ENCODE measurements around the gene RCAN1. TPM values are rescaled to one million over a fixed set of nuclear protein-coding genes. Genes with fewer than 3 reads are reported as not detected.

The RCAN1 gene
- total RNA-seq, result 33.4 TPM

GRCh38 chr21:34614628-34615486 is at the start of gene RCAN1:
RCAN1 (minus strand) TSS chr21:34615113; CDS start chr21:34615011, 102 bp downstream.
- peak within 1 kb of the TSS; percentile 86 to 93 (median 88) for H3K4me3 ChIP-seq (ENCODE audit: low read length in 3 of 3)
- peak within 1 kb of the TSS; percentile 81 for H3K27ac ChIP-seq (ENCODE audit: low read depth, low read length)
- H3K36me3 ChIP-seq (ENCODE audit: control insufficient read depth in 3 of 3, insufficient read depth in 3 of 3, low read length in 3 of 3), result no peaks in the 10 kb centered on the region
- H3K4me1 ChIP-seq (ENCODE audit: control insufficient read depth in 3 of 3, insufficient read depth in 3 of 3, low read length in 3 of 3), result peaks cover 20 to 29% (median 28%) of the 10 kb centered on the region in 3 donors
- H3K9ac ChIP-seq (ENCODE audit: low read depth in 1 of 3, low read length in 3 of 3), result peak within 1 kb of the TSS; percentile 74 to 89 (median 83)
- H3K9me3 ChIP-seq (ENCODE audit: control insufficient read depth in 3 of 3, low read length in 3 of 3), result no peaks in the 10 kb centered on the region
- no peaks in the 10 kb centered on the region for H3K27me3 ChIP-seq (ENCODE audit: control insufficient read depth in 3 of 3, insufficient read depth in 3 of 3, low read length in 3 of 3)

GRCh38 chr21:34661848-34662247 is 46.9 kb upstream of the RCAN1 start:
- no peaks in the 10 kb centered on the region for H3K4me1 ChIP-seq (ENCODE audit: control insufficient read depth in 3 of 3, insufficient read depth in 3 of 3, low read length in 3 of 3)
- H3K27ac ChIP-seq (ENCODE audit: low read depth, low read length), result no peak overlapping the region
- no peaks in the 10 kb centered on the region for H3K36me3 ChIP-seq (ENCODE audit: control insufficient read depth in 3 of 3, insufficient read depth in 3 of 3, low read length in 3 of 3)

DNA sequence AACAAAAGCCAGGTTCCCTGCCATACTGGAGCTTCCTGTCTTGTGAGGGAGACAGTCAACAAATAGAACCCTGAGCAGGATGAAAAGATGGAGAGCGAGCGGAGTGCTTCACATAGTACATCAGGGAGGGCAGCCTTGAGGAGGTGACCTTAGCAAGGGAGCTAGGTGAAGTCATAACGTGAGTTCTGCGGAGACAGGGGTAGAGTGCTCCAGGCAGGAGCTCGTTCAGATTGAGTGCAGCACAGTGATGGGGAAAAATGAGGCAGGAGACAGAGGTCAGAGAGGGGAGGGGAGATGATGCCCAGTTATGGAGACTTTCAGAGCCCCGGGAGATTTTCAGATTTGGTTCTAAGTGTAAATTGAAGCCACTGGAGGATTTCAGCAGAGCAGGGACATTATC is 38.6 kb upstream of the RCAN1 start:
- H3K4me3 ChIP-seq (ENCODE audit: low read length in 3 of 3), result no peak overlapping the region
- no peak overlapping the region for H3K27ac ChIP-seq (ENCODE audit: low read depth, low read length)
- H3K4me1 ChIP-seq (ENCODE audit: control insufficient read depth in 3 of 3, insufficient read depth in 3 of 3, low read length in 3 of 3), result no peaks in the 10 kb centered on the region

More at GRCh38 chr21:34661848-34662247, 46.9 kb upstream of the RCAN1 start:
- H3K9me3 ChIP-seq (ENCODE audit: control insufficient read depth in 3 of 3, low read length in 3 of 3), result peaks cover 9 to 13% (median 11%) of the 10 kb centered on the region in 3 donors
- H3K4me3 ChIP-seq (ENCODE audit: low read length in 3 of 3), result no peak overlapping the region
- H3K27me3 ChIP-seq (ENCODE audit: control insufficient read depth in 3 of 3, insufficient read depth in 3 of 3, low read length in 3 of 3), result peaks cover 0 to 9% (median 2%) of the 10 kb centered on the region in 3 donors
- H3K9ac ChIP-seq (ENCODE audit: low read depth in 1 of 3, low read length in 3 of 3), result no peak overlapping the region

DNA sequence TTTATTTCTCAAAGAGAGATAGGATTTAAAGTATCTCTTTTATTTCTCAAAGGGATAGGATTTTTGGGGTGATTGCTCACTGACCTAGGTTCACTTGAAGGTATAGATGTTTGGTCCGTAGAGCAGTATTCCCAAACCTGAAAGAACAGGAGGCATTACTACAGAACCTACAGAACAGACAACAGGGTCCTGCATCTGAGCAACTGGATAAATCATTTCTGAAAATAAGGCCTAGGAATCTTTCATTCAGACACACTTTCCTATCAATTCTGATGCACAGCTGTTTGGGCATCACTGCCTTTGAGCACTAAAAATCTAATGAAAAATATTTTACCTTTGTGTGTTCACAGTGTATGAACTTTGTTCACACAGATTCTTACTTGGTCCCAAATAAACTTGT is 36.7 kb upstream of the RCAN1 start:
- Histone ChIP-seq H3K27ac (ENCODE audit: low read depth, low read length) (no peak overlapping the region), H3K27me3 (ENCODE audit: control insufficient read depth in 3 of 3, insufficient read depth in 3 of 3, low read length in 3 of 3) (peaks cover 2 to 10% (median 8%) of the 10 kb centered on the region in 3 donors), H3K9me3 (ENCODE audit: control insufficient read depth in 3 of 3, low read length in 3 of 3) (peaks cover 0 to 10% (median 0%) of the 10 kb centered on the region in 3 donors), H3K9ac (ENCODE audit: low read depth in 1 of 3, low read length in 3 of 3) (no peak overlapping the region), H3K4me1 (ENCODE audit: control insufficient read depth in 3 of 3, insufficient read depth in 3 of 3, low read length in 3 of 3) (no peaks in the 10 kb centered on the region), H3K4me3 (ENCODE audit: low read length in 3 of 3) (no peak overlapping the region), H3K36me3 (ENCODE audit: control insufficient read depth in 3 of 3, insufficient read depth in 3 of 3, low read length in 3 of 3) (no peaks in the 10 kb centered on the region)

More for the DNA sequence above, 38.6 kb upstream of the RCAN1 start:
- Histone ChIP-seq H3K9me3 (ENCODE audit: control insufficient read depth in 3 of 3, low read length in 3 of 3) (peaks cover 0 to 10% (median 0%) of the 10 kb centered on the region in 3 donors), H3K9ac (ENCODE audit: low read depth in 1 of 3, low read length in 3 of 3) (no peak overlapping the region), H3K27me3 (ENCODE audit: control insufficient read depth in 3 of 3, insufficient read depth in 3 of 3, low read length in 3 of 3) (peaks cover 0 to 8% (median 5%) of the 10 kb centered on the region in 3 donors), H3K36me3 (ENCODE audit: control insufficient read depth in 3 of 3, insufficient read depth in 3 of 3, low read length in 3 of 3) (no peaks in the 10 kb centered on the region)

DNA sequence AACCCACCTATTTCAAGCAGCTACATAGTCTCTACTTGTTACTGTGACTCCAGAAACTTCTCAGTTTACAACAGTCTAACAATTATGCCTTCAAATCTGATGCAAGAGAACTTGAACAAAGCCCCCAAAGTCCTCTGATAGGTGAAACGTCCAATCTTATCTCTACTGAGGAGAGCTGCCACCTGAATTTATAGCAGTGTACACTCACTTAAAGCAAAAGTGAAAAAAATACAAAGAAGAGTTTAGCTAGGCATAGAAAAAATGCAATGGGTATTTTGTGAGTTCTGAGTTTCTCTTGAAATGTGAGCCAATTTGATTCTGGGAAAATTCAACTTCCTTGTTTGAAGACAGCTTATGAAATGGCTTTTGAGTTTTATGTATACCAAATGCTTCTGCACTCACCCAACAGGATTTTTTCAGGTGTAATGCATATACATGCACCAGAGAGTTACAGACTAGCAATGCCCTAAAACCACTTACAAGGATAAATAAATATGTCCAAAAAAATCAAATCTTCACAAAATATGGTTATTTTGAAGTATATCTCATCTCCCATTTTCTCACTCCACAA is 36.0 kb upstream of the RCAN1 start:
- Histone ChIP-seq H3K27ac (ENCODE audit: low read depth, low read length) (no peak overlapping the region), H3K36me3 (ENCODE audit: control insufficient read depth in 3 of 3, insufficient read depth in 3 of 3, low read length in 3 of 3) (no peaks in the 10 kb centered on the region), H3K4me3 (ENCODE audit: low read length in 3 of 3) (no peak overlapping the region), H3K9me3 (ENCODE audit: control insufficient read depth in 3 of 3, low read length in 3 of 3) (peaks cover 0 to 10% (median 0%) of the 10 kb centered on the region in 3 donors), H3K4me1 (ENCODE audit: control insufficient read depth in 3 of 3, insufficient read depth in 3 of 3, low read length in 3 of 3) (no peaks in the 10 kb centered on the region), H3K9ac (ENCODE audit: low read depth in 1 of 3, low read length in 3 of 3) (no peak overlapping the region), H3K27me3 (ENCODE audit: control insufficient read depth in 3 of 3, insufficient read depth in 3 of 3, low read length in 3 of 3) (peaks cover 2 to 10% (median 8%) of the 10 kb centered on the region in 3 donors)

DNA sequence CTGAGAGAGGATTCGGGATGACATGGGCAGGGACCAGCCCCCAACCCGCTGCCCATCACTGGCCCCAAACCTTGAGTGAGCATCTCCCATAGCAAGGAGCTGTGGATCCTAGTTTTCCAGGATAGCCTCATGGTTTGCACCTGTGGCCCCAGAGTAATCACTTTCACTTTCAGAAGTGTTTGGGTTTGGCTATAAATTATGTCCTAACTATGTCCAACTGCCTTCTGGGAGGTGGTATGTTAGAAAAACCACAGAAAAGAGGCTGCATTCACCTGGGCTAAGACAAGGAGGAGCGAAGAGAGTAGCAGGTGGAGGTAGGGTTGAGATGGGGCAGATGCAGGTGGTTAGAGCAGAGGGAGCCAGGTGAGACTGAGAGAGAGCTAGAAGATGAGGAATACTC is 34.5 kb upstream of the RCAN1 start:
- Histone ChIP-seq H3K4me3 (ENCODE audit: low read length in 3 of 3) (no peak overlapping the region), H3K27ac (ENCODE audit: low read depth, low read length) (no peak overlapping the region), H3K36me3 (ENCODE audit: control insufficient read depth in 3 of 3, insufficient read depth in 3 of 3, low read length in 3 of 3) (no peaks in the 10 kb centered on the region), H3K9me3 (ENCODE audit: control insufficient read depth in 3 of 3, low read length in 3 of 3) (peaks cover 0 to 10% (median 0%) of the 10 kb centered on the region in 3 donors), H3K27me3 (ENCODE audit: control insufficient read depth in 3 of 3, insufficient read depth in 3 of 3, low read length in 3 of 3) (peaks cover 2 to 10% (median 8%) of the 10 kb centered on the region in 3 donors), H3K4me1 (ENCODE audit: control insufficient read depth in 3 of 3, insufficient read depth in 3 of 3, low read length in 3 of 3) (no peaks in the 10 kb centered on the region), H3K9ac (ENCODE audit: low read depth in 1 of 3, low read length in 3 of 3) (no peak overlapping the region)

- Histone ChIP-seq H3K4me3 (ENCODE audit: low read length in 3 of 3) (no peak overlapping the region), H3K27me3 (ENCODE audit: control insufficient read depth in 3 of 3, insufficient read depth in 3 of 3, low read length in 3 of 3) (peaks cover 2 to 10% (median 8%) of the 10 kb centered on the region in 3 donors), H3K4me1 (ENCODE audit: control insufficient read depth in 3 of 3, insufficient read depth in 3 of 3, low read length in 3 of 3) (no peaks in the 10 kb centered on the region), H3K9me3 (ENCODE audit: control insufficient read depth in 3 of 3, low read length in 3 of 3) (peaks cover 0 to 10% (median 0%) of the 10 kb centered on the region in 3 donors), H3K36me3 (ENCODE audit: control insufficient read depth in 3 of 3, insufficient read depth in 3 of 3, low read length in 3 of 3) (no peaks in the 10 kb centered on the region), H3K9ac (ENCODE audit: low read depth in 1 of 3, low read length in 3 of 3) (no peak overlapping the region), H3K27ac (ENCODE audit: low read depth, low read length) (no peak overlapping the region)
Observed at GRCh38 chr21:34648739-34649297, 33.9 kb upstream of the RCAN1 start.

DNA sequence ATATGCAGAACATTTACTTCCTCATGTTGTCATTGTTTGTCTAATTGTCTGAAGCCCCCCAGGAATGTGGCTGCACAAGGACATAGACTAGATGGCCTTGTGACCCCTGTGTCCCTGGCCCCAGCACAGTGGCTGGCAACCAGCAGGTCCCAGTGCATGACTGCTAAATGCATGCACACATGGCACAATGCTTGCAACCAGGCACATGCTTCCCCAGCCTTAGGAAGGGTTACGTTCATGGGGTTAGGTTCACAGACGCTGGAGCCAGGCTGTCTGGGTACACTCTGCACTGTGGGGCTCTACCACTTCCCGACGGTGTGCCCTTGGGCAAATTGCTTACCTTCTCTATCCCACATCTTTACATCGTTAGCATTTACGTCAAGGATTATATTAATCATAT is 32.6 kb upstream of the RCAN1 start:
- no peak overlapping the region for H3K9ac ChIP-seq (ENCODE audit: low read depth in 1 of 3, low read length in 3 of 3)
- no peak overlapping the region for H3K4me3 ChIP-seq (ENCODE audit: low read length in 3 of 3)
- no peaks in the 10 kb centered on the region for H3K36me3 ChIP-seq (ENCODE audit: control insufficient read depth in 3 of 3, insufficient read depth in 3 of 3, low read length in 3 of 3)
- no peaks in the 10 kb centered on the region for H3K4me1 ChIP-seq (ENCODE audit: control insufficient read depth in 3 of 3, insufficient read depth in 3 of 3, low read length in 3 of 3)
- H3K27me3 ChIP-seq (ENCODE audit: control insufficient read depth in 3 of 3, insufficient read depth in 3 of 3, low read length in 3 of 3), result peaks cover 2 to 5% (median 5%) of the 10 kb centered on the region in 3 donors
- H3K27ac ChIP-seq (ENCODE audit: low read depth, low read length), result no peak overlapping the region
- peaks cover 0 to 9% (median 0%) of the 10 kb centered on the region in 3 donors for H3K9me3 ChIP-seq (ENCODE audit: control insufficient read depth in 3 of 3, low read length in 3 of 3)

GRCh38 chr21:34644825-34645224 is 29.9 kb upstream of the RCAN1 start:
- Histone ChIP-seq H3K4me1 (ENCODE audit: control insufficient read depth in 3 of 3, insufficient read depth in 3 of 3, low read length in 3 of 3) (no peaks in the 10 kb centered on the region), H3K4me3 (ENCODE audit: low read length in 3 of 3) (no peak overlapping the region), H3K27me3 (ENCODE audit: control insufficient read depth in 3 of 3, insufficient read depth in 3 of 3, low read length in 3 of 3) (peaks cover 2 to 5% (median 4%) of the 10 kb centered on the region in 3 donors), H3K27ac (ENCODE audit: low read depth, low read length) (no peak overlapping the region), H3K36me3 (ENCODE audit: control insufficient read depth in 3 of 3, insufficient read depth in 3 of 3, low read length in 3 of 3) (no peaks in the 10 kb centered on the region), H3K9ac (ENCODE audit: low read depth in 1 of 3, low read length in 3 of 3) (no peak overlapping the region), H3K9me3 (ENCODE audit: control insufficient read depth in 3 of 3, low read length in 3 of 3) (no peaks in the 10 kb centered on the region)

Measured in skeletal muscle tissue (tissue), 4 donors.